Esophagus muscularis mucosa (tissue), 4 donors: Measurements from ENCODE around the gene CHCHD3. TPM values are rescaled to one million over a fixed set of nuclear protein-coding genes. Genes with fewer than 3 reads are reported as not detected.

Source experiments
- DNase-seq: peaks from one replicate; pipeline ENCODE4 v3.0.0-alpha.2; 2017; ENCODE audit errors: extremely low spot score
- H3K27ac ChIP-seq, 4 donors: fragments of 200-600 bp; sonication (generic); replicated peaks in 1 of 4; 1 replicate in 3 of 4; 2 replicates in 1 of 4; pipeline ENCODE4 v1.5.1; 2016 to 2019; ENCODE audit warnings: mild to moderate bottlenecking in 1 of 4
- H3K27me3 ChIP-seq, 4 donors: fragments of 200-600 bp; sonication (generic); one replicate each; pipeline versions ENCODE4 v1.5.1 to v1.6.0; 2016 to 2019
- H3K36me3 ChIP-seq, 4 donors: fragments of 200-600 bp; sonication (generic); one replicate each; pipeline ENCODE4 v1.5.1; 2016 to 2019
- H3K4me1 ChIP-seq, 4 donors: fragments of 200-600 bp; sonication (generic); one replicate each; pipeline ENCODE4 v1.5.1; 2016 to 2019
- H3K4me3 ChIP-seq, 4 donors: fragments of 200-600 bp; sonication (generic); 1 replicate in 2 of 4; 2 replicates in 2 of 4; pipeline ENCODE4 v1.5.1; 2016 to 2019; ENCODE audit warnings: mild to moderate bottlenecking in 4 of 4, moderate library complexity in 1 of 4
- H3K9me3 ChIP-seq, 4 donors: fragments of 200-600 bp; sonication (generic); 1 replicate in 3 of 4; 2 replicates in 1 of 4; pipeline ENCODE4 v1.5.1; 2016 to 2019
- EP300 ChIP-seq: sonication (generic); formaldehyde crosslinking; IDR thresholded peaks from one replicate; pipeline ENCODE4 v1.6.1; 2017; ENCODE audit warnings: antibody characterized with exemption
- POLR2A ChIP-seq: fragments of 450-650 bp; IDR thresholded peaks from one replicate; pipeline ENCODE4 v1.6.1; 2017; ENCODE audit warnings: antibody characterized with exemption, moderate library complexity, mild to moderate bottlenecking, low read depth
- POLR2AphosphoS5 ChIP-seq, 2 donors: sonication (generic); formaldehyde crosslinking; IDR thresholded peaks; one replicate each; pipeline ENCODE4 v1.6.1; 2017; ENCODE audit warnings: antibody characterized with exemption in 2 of 2
- WGBS: methylation state at CpG from one replicate; pipeline ENCODE4 v1.1.5; 2018; 5-methylcytosine and 5-hydroxymethylcytosine counted together
- intact Hi-C: fragments of 100-400 bp; cut with DNase I; formaldehyde crosslinking; loops from one replicate; pipeline ENCODE4 v1.15.1; 2023
- total RNA-seq, 4 donors: library from RNA; depleted of rRNA; stranded (reverse); fragments of >200 nt; gene quantifications; one replicate each; pipeline versions ENCODE4 v1.1.0 to v1.2.1, GENCODE V29; 2016
- TF ChIP-seq, protein P1 (sequence below), 3 experiments: fragments of 200-600 bp in 2 of 3; fragments of 450-650 bp in 1 of 3; sonication (generic) in 2 of 3; IDR thresholded peaks; one replicate each; pipeline ENCODE4 v1.5.1; 2017 to 2019; ENCODE audit warnings: antibody characterized with exemption in 3 of 3, mild to moderate bottlenecking in 2 of 3, moderate library complexity in 1 of 3

The CHCHD3 gene
- total RNA-seq, 4 donors from 2014 or later = 58.6 to 74.3 (median 68.9) TPM

DNA sequence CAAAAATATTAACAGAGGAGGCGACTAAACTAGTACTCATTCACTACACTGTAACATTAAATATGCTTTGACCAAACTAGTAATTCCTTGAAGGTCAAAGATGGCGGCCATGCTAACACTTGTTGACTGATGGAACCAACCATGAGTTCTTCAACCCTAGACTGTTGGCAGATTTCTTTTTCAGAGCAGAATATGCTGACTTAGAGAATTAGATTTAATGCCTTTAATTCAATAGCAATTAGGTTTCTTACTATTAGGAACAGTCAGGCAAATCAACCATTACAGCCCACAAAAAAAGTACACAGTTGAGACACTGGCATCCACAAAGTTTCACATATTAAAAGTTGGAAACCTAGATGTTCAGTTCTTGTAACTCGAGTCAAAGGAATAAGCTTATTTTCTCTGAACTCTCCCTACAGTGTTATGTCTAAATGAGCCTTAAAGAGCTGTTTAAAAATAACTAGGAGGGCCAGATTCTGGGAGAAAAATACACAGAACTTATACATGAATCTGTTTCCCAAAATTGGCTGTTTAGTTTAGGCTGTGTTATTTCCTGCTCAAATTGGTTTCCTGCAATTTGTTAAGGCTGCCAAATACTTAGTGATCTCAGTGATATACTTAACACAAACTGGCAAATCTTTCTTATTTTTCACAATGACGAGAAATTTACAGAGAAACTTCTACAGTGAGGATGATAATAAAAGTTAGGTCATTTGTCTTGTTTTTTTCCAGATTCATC, 17.6 kb downstream of the CHCHD3 start:
- H3K27ac ChIP-seq = no peak overlapping the region
- peaks cover 15 to 28% (median 18%) of the 10 kb centered on the region in 4 donors for H3K36me3 ChIP-seq
- no peaks in the 10 kb centered on the region for H3K27me3 ChIP-seq
- H3K9me3 ChIP-seq = no peaks in the 10 kb centered on the region
- DNase-seq = no peak
- H3K4me1 ChIP-seq = peaks cover 11 to 20% (median 15%) of the 10 kb centered on the region in 4 donors
- intact Hi-C loops = no loop called here
- 81% methylated on average over 4 of the region's 4 CpGs for WGBS
- H3K4me3 ChIP-seq = no peak overlapping the region
- TF ChIP-seq POLR2AphosphoS5 (IDR thresholded peaks at IDR 0.05) = no peak
- TF ChIP-seq POLR2A = no peak
- TF ChIP-seq, protein P1, sequence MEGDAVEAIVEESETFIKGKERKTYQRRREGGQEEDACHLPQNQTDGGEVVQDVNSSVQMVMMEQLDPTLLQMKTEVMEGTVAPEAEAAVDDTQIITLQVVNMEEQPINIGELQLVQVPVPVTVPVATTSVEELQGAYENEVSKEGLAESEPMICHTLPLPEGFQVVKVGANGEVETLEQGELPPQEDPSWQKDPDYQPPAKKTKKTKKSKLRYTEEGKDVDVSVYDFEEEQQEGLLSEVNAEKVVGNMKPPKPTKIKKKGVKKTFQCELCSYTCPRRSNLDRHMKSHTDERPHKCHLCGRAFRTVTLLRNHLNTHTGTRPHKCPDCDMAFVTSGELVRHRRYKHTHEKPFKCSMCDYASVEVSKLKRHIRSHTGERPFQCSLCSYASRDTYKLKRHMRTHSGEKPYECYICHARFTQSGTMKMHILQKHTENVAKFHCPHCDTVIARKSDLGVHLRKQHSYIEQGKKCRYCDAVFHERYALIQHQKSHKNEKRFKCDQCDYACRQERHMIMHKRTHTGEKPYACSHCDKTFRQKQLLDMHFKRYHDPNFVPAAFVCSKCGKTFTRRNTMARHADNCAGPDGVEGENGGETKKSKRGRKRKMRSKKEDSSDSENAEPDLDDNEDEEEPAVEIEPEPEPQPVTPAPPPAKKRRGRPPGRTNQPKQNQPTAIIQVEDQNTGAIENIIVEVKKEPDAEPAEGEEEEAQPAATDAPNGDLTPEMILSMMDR (IDR thresholded peaks at IDR 0.05) = no peak
- no peak for TF ChIP-seq EP300

DNA sequence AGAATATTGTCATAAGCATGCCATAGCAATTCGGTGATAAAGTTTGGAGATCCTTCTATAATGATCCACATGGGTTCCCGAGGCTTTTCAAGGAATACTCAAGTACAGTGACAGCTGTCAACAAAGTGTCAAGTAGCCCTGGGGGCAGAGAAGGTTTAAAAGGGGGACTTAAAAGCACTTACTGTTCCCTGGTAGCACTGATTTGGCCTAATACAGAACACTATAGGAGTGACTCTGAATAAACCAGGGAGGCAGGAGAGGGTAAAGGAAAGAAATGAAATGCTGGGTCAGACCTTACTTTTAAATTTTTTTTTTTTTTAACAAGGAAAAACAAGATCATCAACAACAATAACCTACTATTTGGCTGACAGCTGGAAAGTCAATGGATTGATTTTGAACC, 20.1 kb downstream of the CHCHD3 start:
- H3K4me1 ChIP-seq = peaks cover 14 to 26% (median 19%) of the 10 kb centered on the region in 4 donors
- H3K36me3 ChIP-seq = peaks cover 0 to 6% (median 0%) of the 10 kb centered on the region in 4 donors
- DNase-seq = no peak
- 86% methylated on average over 2 of the region's 2 CpGs for WGBS
- H3K4me3 ChIP-seq = no peak overlapping the region
- no peak overlapping the region for H3K27ac ChIP-seq
- no peaks in the 10 kb centered on the region for H3K9me3 ChIP-seq
- intact Hi-C loops = no loop called here
- no peaks in the 10 kb centered on the region for H3K27me3 ChIP-seq
- no peak for TF ChIP-seq POLR2AphosphoS5 (IDR thresholded peaks at IDR 0.05)
- TF ChIP-seq, protein P1 (IDR thresholded peaks at IDR 0.05) = no peak
- TF ChIP-seq POLR2A = no peak
- no peak for TF ChIP-seq EP300

DNA sequence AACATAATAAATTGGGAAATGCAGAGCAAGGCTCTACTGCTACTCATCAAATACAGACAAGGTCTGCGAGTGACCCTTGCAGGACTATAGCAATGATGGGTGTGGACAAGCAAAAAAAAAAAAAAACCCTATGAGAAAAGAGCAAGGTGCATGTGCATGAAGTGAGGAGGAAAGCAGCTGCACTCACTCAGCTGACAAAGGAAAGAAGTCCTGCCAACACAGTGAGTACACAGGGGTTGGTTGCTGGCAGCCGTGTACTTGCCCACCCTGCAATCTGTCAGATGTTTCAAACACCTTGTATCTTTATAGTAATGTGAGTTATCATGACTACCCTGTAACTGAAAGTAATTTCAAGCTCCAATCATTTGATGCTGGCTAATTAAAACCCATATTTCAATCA, 20.5 kb downstream of the CHCHD3 start:
- no peaks in the 10 kb centered on the region for H3K27me3 ChIP-seq
- 46% methylated on average over 2 of the region's 2 CpGs for WGBS
- H3K4me1 ChIP-seq = peaks cover 18 to 30% (median 23%) of the 10 kb centered on the region in 4 donors
- TF ChIP-seq POLR2A (no peak), POLR2AphosphoS5 (IDR thresholded peaks at IDR 0.05) (no peak), EP300 (no peak)
- TF ChIP-seq, protein P1 (IDR thresholded peaks at IDR 0.05) = no peak
- intact Hi-C loops = no loop called here
- no peak overlapping the region for H3K4me3 ChIP-seq
- no peak overlapping the region for H3K27ac ChIP-seq
- H3K9me3 ChIP-seq = no peaks in the 10 kb centered on the region
- no peak for DNase-seq
- H3K36me3 ChIP-seq = peaks cover 0 to 1% (median 0%) of the 10 kb centered on the region in 4 donors

DNA sequence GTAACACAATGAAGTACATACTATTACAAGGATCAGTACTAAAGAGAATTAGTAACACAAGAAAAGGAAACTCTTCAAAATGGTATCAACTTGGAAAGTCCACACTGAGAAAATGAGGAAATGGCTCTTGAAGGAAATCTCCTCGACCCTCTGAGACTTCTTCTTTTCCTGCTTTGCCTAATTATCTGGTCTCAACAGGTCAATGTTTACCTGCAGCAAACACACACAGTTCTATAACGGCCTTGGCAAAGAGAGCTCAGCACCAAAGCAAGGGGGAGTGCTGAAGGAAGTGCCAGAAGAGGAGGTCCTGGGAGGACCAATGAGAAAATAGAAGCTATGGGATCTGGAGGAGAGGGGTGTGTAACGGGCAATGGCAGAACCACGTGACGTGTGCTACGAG, 21.9 kb downstream of the CHCHD3 start:
- H3K27ac ChIP-seq = no peak overlapping the region
- no peaks in the 10 kb centered on the region for H3K36me3 ChIP-seq
- WGBS = 93% methylated on average over 6 of the region's 6 CpGs
- no peak for DNase-seq
- intact Hi-C loops = no loop called here
- peaks cover 26 to 34% (median 30%) of the 10 kb centered on the region in 4 donors for H3K4me1 ChIP-seq
- no peaks in the 10 kb centered on the region for H3K27me3 ChIP-seq
- H3K9me3 ChIP-seq = no peaks in the 10 kb centered on the region
- TF ChIP-seq, protein P1 (IDR thresholded peaks at IDR 0.05) = no peak
- TF ChIP-seq EP300 (no peak), POLR2A (no peak), POLR2AphosphoS5 (IDR thresholded peaks at IDR 0.05) (no peak)
- no peak overlapping the region for H3K4me3 ChIP-seq

DNA sequence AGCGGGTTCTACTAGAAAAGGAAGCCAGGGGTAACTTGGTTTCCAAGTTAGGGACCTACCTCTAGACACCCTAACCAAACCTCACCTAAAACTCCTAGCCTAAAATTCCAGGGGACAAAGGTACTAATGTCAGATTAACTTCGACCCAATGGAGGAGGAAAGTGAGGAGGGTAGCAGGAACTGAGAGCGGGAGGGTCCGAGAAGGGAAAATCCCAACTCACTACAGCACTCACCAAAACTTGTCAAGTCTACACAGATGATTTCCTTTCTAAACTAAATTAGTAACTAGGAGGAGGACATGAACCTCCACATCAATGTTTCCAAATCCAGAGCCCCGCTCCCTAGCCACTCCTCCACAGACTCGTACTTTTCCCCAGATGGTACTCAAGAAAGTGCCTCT, 22.6 kb downstream of the CHCHD3 start:
- Histone ChIP-seq H3K36me3 (no peaks in the 10 kb centered on the region), H3K4me1 (peaks cover 26 to 35% (median 31%) of the 10 kb centered on the region in 4 donors), H3K27me3 (no peaks in the 10 kb centered on the region), H3K9me3 (no peaks in the 10 kb centered on the region), H3K4me3 (no peak overlapping the region), H3K27ac (no peak overlapping the region)
- TF ChIP-seq, protein P1 (IDR thresholded peaks at IDR 0.05) = no peak
- TF ChIP-seq POLR2A (no peak), EP300 (no peak), POLR2AphosphoS5 (IDR thresholded peaks at IDR 0.05) (no peak)
- WGBS = 98% methylated on average over 6 of the region's 6 CpGs
- no peak for DNase-seq
- intact Hi-C loops = no loop called here
